H1 (cell line): ENCODE data around the gene DGCR8. TPM values are rescaled to one million over a fixed set of nuclear protein-coding genes. Genes with fewer than 3 reads are reported as not detected.

ENCODE experiments used
- FOSL1 ChIP-seq: IDR thresholded peaks from 2 replicates; pipeline ENCODE4 v1.6.1; 2011; ENCODE audit warnings: mild to moderate bottlenecking, low read depth, low read length, moderate library complexity; ENCODE audit not compliant: insufficient read depth
- JUND ChIP-seq: IDR thresholded peaks from 2 replicates; pipeline ENCODE4 v1.6.1; 2011; ENCODE audit warnings: mild to moderate bottlenecking, improper control_type of control experiment, low read length
- KDM1A ChIP-seq: fragments of 200-600, 300-600 bp; sonication (generic); IDR thresholded peaks from 2 replicates; pipeline ENCODE4 v1.7.1; 2016; ENCODE audit warnings: mild to moderate bottlenecking, low read length, borderline replicate concordance
- KDM5A ChIP-seq: fragments of 200-600 bp; IDR thresholded peaks from 2 replicates; pipeline ENCODE4 v1.7.1; 2012; ENCODE audit warnings: mild to moderate bottlenecking, low read length, inconsistent platforms, mixed read lengths
- SAP30 ChIP-seq: fragments of 300-600 bp; sonication (generic); IDR thresholded peaks from 2 replicates; pipeline ENCODE4 v1.7.1; 2012; ENCODE audit warnings: low read length, moderate library complexity, mild to moderate bottlenecking, inconsistent platforms; ENCODE audit not compliant: insufficient read depth, insufficient replicate concordance
- polyA plus RNA-seq, 7 experiments: library from polyadenylated mRNA; depleted of rRNA in 3 of 7; stranded (reverse) in 5 of 7; unstranded in 2 of 7; fragments of >200 nt in 5 of 7; fragments of 200-250 nt in 2 of 7; gene quantifications; 1 replicate in 5 of 7; 2 replicates in 1 of 7; 4 replicates in 1 of 7; pipeline versions ENCODE4 v1.2.1 to v1.2.3, GENCODE V29; 2011 to 2013; ENCODE audit warnings: missing spikeins in 2 of 7, mixed read lengths in 2 of 7
- total RNA-seq: library from RNA; stranded (reverse); fragmentation: NEBNext Ultra II Directional; extraction: Animal tissue kit (Norgen Biotek cat#: 25700); gene quantifications from 2 replicates; pipeline ENCODE4 v1.2.1, GENCODE V29; 2021

The DGCR8 gene
- total and polyA plus RNA-seq, 2 of the 8 experiments (the other 6 are each of a cell fraction or from before 2014, with no cell fraction given) = 23.7 to 43.7 TPM

DNA sequence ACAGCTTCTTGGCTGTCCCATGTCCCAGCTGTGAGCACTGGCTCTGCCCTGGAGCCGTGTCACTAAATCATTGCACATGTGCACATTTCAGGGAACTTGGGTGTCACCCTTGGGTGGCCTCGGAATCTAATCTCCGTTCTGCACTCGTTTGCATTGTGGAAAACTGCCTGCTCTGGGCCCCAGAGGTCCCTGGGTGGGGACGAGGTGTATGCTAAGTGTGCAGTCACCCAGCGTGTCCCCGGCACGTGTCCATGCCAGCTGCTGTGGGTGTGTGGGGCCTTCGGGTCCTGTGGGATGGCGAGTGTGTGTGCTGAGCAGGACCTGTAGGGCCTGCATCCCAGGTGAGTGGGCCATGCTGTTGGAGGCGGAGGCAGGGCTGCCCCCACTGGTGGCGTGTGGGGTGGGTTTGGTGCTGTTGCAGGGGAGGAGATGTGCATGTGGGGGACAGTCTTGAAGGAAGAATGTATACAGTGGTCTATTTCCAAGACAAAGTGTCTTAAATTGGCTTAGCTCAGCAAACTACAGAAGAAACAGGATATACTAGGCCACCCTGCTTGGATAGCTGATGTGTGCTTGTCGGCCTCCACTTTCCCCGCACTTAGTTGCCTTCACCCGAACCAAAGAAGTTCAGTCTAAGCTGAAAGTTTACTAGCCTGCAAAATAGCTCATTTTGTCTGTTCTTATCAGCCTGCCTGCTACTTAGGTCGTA, 44.5 kb upstream of the DGCR8 start (continued):
- TF ChIP-seq FOSL1 (no peak), KDM1A (no peak), KDM5A (no peak), JUND (no peak), SAP30 (no peak)
